Measurements from ENCODE around the gene GRK4. TPM values are rescaled to one million over a fixed set of nuclear protein-coding genes. Genes with fewer than 3 reads are reported as not detected.

Gene GRK4
- total RNA-seq, 1 donor from 2014 or later: 5.9 TPM

DNA sequence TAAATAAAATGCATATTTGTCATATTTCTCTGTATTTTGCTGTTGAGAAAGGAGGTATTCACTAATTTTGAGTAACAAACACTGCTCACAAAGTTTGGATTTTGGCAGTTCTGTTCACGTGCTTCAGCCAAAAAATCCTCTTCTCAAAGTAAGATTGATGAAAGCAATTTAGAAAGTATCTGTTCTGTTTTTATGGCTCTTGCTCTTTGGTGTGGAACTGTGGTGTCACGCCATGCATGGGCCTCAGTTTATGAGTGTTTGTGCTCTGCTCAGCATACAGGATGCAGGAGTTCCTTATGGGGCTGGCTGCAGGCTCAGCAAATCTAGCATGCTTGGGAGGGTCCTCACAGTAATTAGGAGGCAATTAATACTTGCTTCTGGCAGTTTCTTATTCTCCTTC, 114.4 kb downstream of the GRK4 start:
- Mint-ChIP-seq H3K36me3 (ENCODE audit: low read depth, unreplicated experiment) (no peaks in the 10 kb centered on the region), H3K4me3 (ENCODE audit: unreplicated experiment) (no peak overlapping the region), H3K27ac (ENCODE audit: unreplicated experiment) (no peak overlapping the region), H3K27me3 (ENCODE audit: unreplicated experiment) (no peaks in the 10 kb centered on the region), H3K4me1 (ENCODE audit: unreplicated experiment) (peaks cover 7% of the 10 kb centered on the region), H3K9me3 (ENCODE audit: unreplicated experiment) (no peaks in the 10 kb centered on the region)
- TF ChIP-seq, protein P1, sequence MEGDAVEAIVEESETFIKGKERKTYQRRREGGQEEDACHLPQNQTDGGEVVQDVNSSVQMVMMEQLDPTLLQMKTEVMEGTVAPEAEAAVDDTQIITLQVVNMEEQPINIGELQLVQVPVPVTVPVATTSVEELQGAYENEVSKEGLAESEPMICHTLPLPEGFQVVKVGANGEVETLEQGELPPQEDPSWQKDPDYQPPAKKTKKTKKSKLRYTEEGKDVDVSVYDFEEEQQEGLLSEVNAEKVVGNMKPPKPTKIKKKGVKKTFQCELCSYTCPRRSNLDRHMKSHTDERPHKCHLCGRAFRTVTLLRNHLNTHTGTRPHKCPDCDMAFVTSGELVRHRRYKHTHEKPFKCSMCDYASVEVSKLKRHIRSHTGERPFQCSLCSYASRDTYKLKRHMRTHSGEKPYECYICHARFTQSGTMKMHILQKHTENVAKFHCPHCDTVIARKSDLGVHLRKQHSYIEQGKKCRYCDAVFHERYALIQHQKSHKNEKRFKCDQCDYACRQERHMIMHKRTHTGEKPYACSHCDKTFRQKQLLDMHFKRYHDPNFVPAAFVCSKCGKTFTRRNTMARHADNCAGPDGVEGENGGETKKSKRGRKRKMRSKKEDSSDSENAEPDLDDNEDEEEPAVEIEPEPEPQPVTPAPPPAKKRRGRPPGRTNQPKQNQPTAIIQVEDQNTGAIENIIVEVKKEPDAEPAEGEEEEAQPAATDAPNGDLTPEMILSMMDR (IDR thresholded peaks at IDR 0.05; ENCODE audit: unreplicated experiment): no peak
- no peak for DNase-seq (ENCODE audit: low spot score)

DNA sequence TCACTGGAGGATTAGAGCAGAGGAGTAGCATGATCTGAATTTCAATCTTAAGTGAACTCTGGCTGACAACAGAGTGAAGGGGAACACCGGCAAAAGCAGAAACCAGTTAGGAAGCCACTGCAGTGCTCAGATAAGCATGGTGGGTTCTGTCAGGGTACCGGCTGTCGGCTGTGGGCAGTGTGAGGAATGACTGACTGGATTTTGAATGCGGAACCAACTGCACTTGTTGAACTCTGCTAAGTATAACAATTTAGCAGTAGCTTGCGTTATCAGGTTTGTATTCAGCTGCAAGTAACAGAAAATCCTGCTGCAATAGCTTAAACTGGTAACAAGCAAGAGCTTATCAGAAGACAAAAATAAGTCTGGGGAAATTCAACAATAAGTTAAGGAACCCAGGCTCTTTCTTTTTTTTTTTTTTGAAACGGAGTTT, 116.3 kb downstream of the GRK4 start:
- no peak overlapping the region for H3K27ac Mint-ChIP-seq (ENCODE audit: unreplicated experiment)
- peaks cover 4% of the 10 kb centered on the region for H3K36me3 Mint-ChIP-seq (ENCODE audit: low read depth, unreplicated experiment)
- peaks cover 7% of the 10 kb centered on the region for H3K4me1 Mint-ChIP-seq (ENCODE audit: unreplicated experiment)
- DNase-seq (ENCODE audit: low spot score): no peak
- H3K4me3 Mint-ChIP-seq (ENCODE audit: unreplicated experiment): no peak overlapping the region
- H3K27me3 Mint-ChIP-seq (ENCODE audit: unreplicated experiment): peaks cover 1% of the 10 kb centered on the region
- no peaks in the 10 kb centered on the region for H3K9me3 Mint-ChIP-seq (ENCODE audit: unreplicated experiment)
- TF ChIP-seq, protein P1 (IDR thresholded peaks at IDR 0.05; ENCODE audit: unreplicated experiment): no peak

DNA sequence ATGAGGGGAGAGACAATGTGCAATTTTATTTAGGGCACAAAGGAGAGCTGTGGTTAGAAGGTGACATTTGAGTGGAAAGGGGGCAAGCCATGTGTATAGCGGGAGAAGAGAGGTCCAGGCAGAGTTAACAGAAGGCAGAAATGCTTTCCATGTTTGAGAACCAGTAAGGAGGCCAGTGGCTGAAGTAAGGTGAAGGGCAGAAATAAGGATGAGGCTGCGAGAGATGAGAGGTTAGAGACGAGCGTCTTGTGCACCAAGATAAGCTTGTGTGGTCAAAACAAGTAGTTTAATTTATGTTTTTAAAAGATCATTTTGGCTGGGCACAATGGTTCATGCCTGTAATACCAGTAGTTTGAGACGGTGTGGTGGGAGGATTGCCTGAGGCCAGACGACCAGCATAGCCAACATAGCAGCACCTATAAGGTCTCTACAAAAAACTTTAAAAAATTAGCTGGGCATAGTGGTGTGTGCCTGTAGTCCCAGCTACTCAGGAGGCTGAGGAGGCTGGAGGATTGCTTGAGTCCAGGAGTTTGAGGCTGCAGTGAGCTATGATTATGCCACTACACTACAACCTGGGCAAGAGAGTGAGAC, 119.6 kb downstream of the GRK4 start:
- no peaks in the 10 kb centered on the region for H3K4me1 Mint-ChIP-seq (ENCODE audit: unreplicated experiment)
- peaks cover 8% of the 10 kb centered on the region for H3K36me3 Mint-ChIP-seq (ENCODE audit: low read depth, unreplicated experiment)
- H3K4me3 Mint-ChIP-seq (ENCODE audit: unreplicated experiment): no peak overlapping the region
- no peak overlapping the region for H3K27ac Mint-ChIP-seq (ENCODE audit: unreplicated experiment)
- TF ChIP-seq, protein P1 (IDR thresholded peaks at IDR 0.05; ENCODE audit: unreplicated experiment): no peak
- peaks cover 1% of the 10 kb centered on the region for H3K27me3 Mint-ChIP-seq (ENCODE audit: unreplicated experiment)
- no peak for DNase-seq (ENCODE audit: low spot score)
- no peaks in the 10 kb centered on the region for H3K9me3 Mint-ChIP-seq (ENCODE audit: unreplicated experiment)

DNA sequence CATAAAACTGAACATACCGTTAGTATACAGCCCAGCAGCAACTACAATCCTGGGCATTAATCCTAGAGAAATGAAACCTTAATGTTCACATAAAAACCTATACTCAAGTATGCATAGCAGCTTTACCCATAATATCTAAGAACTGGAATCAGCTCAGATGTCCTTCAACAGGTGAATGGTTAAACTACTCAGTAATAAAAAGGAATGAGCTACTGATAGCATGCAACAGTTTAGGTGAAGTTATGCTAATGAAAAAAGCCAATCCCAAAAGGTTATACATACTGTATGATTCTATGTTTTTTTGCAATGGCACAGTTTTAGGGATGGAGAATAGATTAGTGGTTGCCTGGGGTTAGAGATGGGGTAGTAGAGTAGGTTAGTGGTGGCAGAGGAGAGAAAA, 120.4 kb downstream of the GRK4 start:
- H3K27me3 Mint-ChIP-seq (ENCODE audit: unreplicated experiment): peaks cover 1% of the 10 kb centered on the region
- no peaks in the 10 kb centered on the region for H3K4me1 Mint-ChIP-seq (ENCODE audit: unreplicated experiment)
- no peak overlapping the region for H3K4me3 Mint-ChIP-seq (ENCODE audit: unreplicated experiment)
- peaks cover 10% of the 10 kb centered on the region for H3K36me3 Mint-ChIP-seq (ENCODE audit: low read depth, unreplicated experiment)
- no peaks in the 10 kb centered on the region for H3K9me3 Mint-ChIP-seq (ENCODE audit: unreplicated experiment)
- no peak overlapping the region for H3K27ac Mint-ChIP-seq (ENCODE audit: unreplicated experiment)
- TF ChIP-seq, protein P1 (IDR thresholded peaks at IDR 0.05; ENCODE audit: unreplicated experiment): no peak
- DNase-seq (ENCODE audit: low spot score): no peak

DNA sequence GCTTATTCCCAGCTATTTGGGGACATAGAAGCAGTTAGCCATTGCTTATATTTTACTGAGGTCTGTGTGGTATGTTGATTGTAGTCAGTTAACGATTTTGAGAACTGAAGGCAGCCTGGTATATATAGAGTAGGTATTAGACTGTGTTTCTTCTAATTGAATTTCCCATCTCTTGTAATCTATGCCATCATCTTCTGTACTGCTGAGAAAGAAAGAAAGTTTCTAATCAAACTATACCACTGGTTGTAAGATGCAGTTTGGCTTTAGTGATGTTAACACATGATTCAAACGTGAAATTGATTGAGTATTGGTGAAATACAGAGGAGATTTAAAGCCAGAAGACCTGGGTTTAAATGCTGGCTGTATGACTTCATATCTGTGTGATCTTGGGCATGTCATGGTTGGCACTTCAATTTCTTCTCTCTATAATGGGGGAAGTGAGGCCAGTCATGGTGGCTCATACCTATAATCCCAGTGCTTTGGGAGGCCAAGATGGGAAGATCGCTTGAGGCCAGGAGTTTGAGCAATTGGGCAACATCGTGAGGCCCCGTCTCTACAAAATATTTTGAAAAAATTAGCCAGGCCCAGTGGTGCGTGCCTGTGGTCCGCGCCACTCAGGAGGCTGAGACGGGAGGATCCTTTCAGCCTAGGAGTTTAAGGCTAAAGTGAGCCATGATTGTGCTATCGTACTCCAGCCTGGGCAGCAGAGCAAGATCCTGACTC, 122.7 kb downstream of the GRK4 start:
- Mint-ChIP-seq H3K27ac (ENCODE audit: unreplicated experiment) (no peak overlapping the region), H3K4me3 (ENCODE audit: unreplicated experiment) (no peak overlapping the region), H3K27me3 (ENCODE audit: unreplicated experiment) (peaks cover 1% of the 10 kb centered on the region), H3K36me3 (ENCODE audit: low read depth, unreplicated experiment) (peaks cover 15% of the 10 kb centered on the region), H3K4me1 (ENCODE audit: unreplicated experiment) (no peaks in the 10 kb centered on the region), H3K9me3 (ENCODE audit: unreplicated experiment) (no peaks in the 10 kb centered on the region)
- DNase-seq (ENCODE audit: low spot score): no peak
- TF ChIP-seq, protein P1 (IDR thresholded peaks at IDR 0.05; ENCODE audit: unreplicated experiment): no peak
